K562 (cell line): ENCODE results near the gene IDH2. TPM values are rescaled to one million over a fixed set of nuclear protein-coding genes. Genes with fewer than 3 reads are reported as not detected.
A peak's percentile ranks its signal among the peaks of the same experiment; 100 is the strongest.

Experiments
- CBFA2T2 ChIP-seq: fragments of 450-650 bp; conservative IDR thresholded peaks from 2 replicates; pipeline ENCODE4 v1.6.1; 2017; ENCODE audit warnings: mild to moderate bottlenecking
- CBX1 ChIP-seq: sonication (generic); IDR thresholded peaks from 2 replicates; pipeline ENCODE4 v1.6.1; 2016; ENCODE audit warnings: antibody characterized with exemption, low read depth, mild to moderate bottlenecking
- ERF ChIP-seq: fragments of 450-650 bp; formaldehyde crosslinking; IDR thresholded peaks from 2 replicates; pipeline ENCODE4 v1.4.0; 2020; ENCODE audit warnings: mild to moderate bottlenecking, mixed read lengths
- GTF2E2 ChIP-seq: fragments of 200-800 bp; sonication (Bioruptor generic); IDR thresholded peaks from 2 replicates; pipeline ENCODE4 v1.6.1; 2016; ENCODE audit warnings: missing genetic modification characterization, missing compliant biosample characterization
- HMGXB4 ChIP-seq: sonication (generic); formaldehyde crosslinking; IDR thresholded peaks from 2 replicates; pipeline ENCODE4 v1.8.1; 2023; ENCODE audit warnings: mild to moderate bottlenecking, missing genetic modification reagents
- JUN ChIP-seq, 2 experiments: sonication (generic) in 1 of 2; formaldehyde crosslinking in 1 of 2; IDR thresholded peaks; 2 replicates each; pipeline versions ENCODE4 v1.6.1 to v1.8.0; 2012 to 2022; ENCODE audit warnings: borderline replicate concordance in 2 of 2, mild to moderate bottlenecking in 2 of 2, improper control_type of control experiment in 1 of 2, low read depth in 1 of 2, low read length in 1 of 2, missing genetic modification reagents in 1 of 2
- NFIC ChIP-seq: fragments of 450-650 bp; IDR thresholded peaks from 2 replicates; pipeline ENCODE4 v1.6.1; 2017; ENCODE audit warnings: mild to moderate bottlenecking, inconsistent platforms
- RAD21 ChIP-seq, 2 experiments: fragments of 250-450 bp in 1 of 2; fragments of 450-650 bp in 1 of 2; sonication (Bioruptor Pico) in 1 of 2; formaldehyde crosslinking in 1 of 2; IDR thresholded peaks in 1 of 2; conservative IDR thresholded peaks in 1 of 2; 2 replicates each; pipeline versions ENCODE4 v1.4.0 to v1.8.0; 2020 to 2022; ENCODE audit warnings: mild to moderate bottlenecking in 2 of 2, moderate library complexity in 1 of 2
- RAD51 ChIP-seq: fragments of 450-650 bp; IDR thresholded peaks from 2 replicates; pipeline ENCODE4 v1.7.1; 2016; ENCODE audit warnings: low read depth, mild to moderate bottlenecking, borderline replicate concordance
- TFAP4 ChIP-seq: sonication (generic); formaldehyde crosslinking; IDR thresholded peaks from 2 replicates; pipeline ENCODE4 v1.8.0; 2022; ENCODE audit warnings: missing genetic modification reagents, mild to moderate bottlenecking, moderate library complexity, borderline replicate concordance
- TOE1 ChIP-seq, 2 experiments: fragments of 450-650 bp in 1 of 2; sonication (generic) in 1 of 2; formaldehyde crosslinking in 1 of 2; IDR thresholded peaks; 2 replicates each; pipeline versions ENCODE4 v1.7.1 to v1.8.0; 2016 to 2022; ENCODE audit warnings: borderline replicate concordance in 2 of 2, mild to moderate bottlenecking in 2 of 2, antibody characterized with exemption in 1 of 2, inconsistent platforms in 1 of 2, low read depth in 1 of 2, missing genetic modification reagents in 1 of 2, moderate library complexity in 1 of 2
- TSC22D4 ChIP-seq: fragments of 450-650 bp; IDR thresholded peaks from 2 replicates; pipeline ENCODE4 v1.6.1; 2016; ENCODE audit warnings: missing genetic modification characterization, missing biosample characterization, control low read depth
- USF2 ChIP-seq: sonication (generic); formaldehyde crosslinking; IDR thresholded peaks from 2 replicates; pipeline ENCODE4 v1.5.0; 2020; ENCODE audit warnings: missing genetic modification reagents
- ZBTB11 ChIP-seq, 3 experiments: fragments of 200-800 bp in 1 of 3; fragments of 250-450 bp in 1 of 3; fragments of 450-650 bp in 1 of 3; sonication (Bioruptor Pico) in 1 of 3; sonication (Bioruptor generic) in 1 of 3; formaldehyde crosslinking in 1 of 3; IDR thresholded peaks; 2 replicates each; pipeline versions ENCODE4 v1.6.1 to v1.8.0; 2016 to 2022; ENCODE audit warnings: mild to moderate bottlenecking in 2 of 3, missing genetic modification characterization in 2 of 3, missing compliant biosample characterization in 1 of 3, moderate library complexity in 1 of 3
- ZKSCAN3 ChIP-seq: fragments of 250-450 bp; sonication (Bioruptor Pico); IDR thresholded peaks from 2 replicates; pipeline ENCODE4 v1.4.0; 2020
- ZNF12 ChIP-seq: sonication (generic); formaldehyde crosslinking; IDR thresholded peaks from 2 replicates; pipeline ENCODE4 v1.4.0; 2020; ENCODE audit warnings: mild to moderate bottlenecking, missing genetic modification reagents
- ZNF384 ChIP-seq: IDR thresholded peaks from 2 replicates; pipeline ENCODE4 v1.6.1; 2012; ENCODE audit warnings: low read depth, low read length, improper control_type of control experiment
- polyA plus RNA-seq, 8 experiments: library from polyadenylated mRNA; depleted of rRNA in 4 of 8; stranded (reverse) in 5 of 8; unstranded in 3 of 8; fragments of >200 nt; fragmentation: Nextera tagmentation in 2 of 8; fragmentation: Illumina TruSeq in 1 of 8; extraction: Ambion mirVana in 2 of 8; extraction: Trizol in 1 of 8; gene quantifications; 2 replicates each; pipeline versions ENCODE4 v1.2.1 to v1.2.3, GENCODE V29; 2011 to 2014; ENCODE audit warnings: inconsistent platforms in 1 of 8, missing spikeins in 1 of 8
- total RNA-seq, 7 experiments: library from RNA; depleted of rRNA in 6 of 7; stranded (reverse); fragments of >200 nt in 6 of 7; fragmentation: Illumina TruSeq in 2 of 7; extraction: Trizol in 2 of 7; gene quantifications; 2 replicates each; pipeline versions ENCODE4 v1.2.1 to v1.2.3, GENCODE V29; 2011 to 2021; ENCODE audit warnings: low replicate concordance in 1 of 7

Gene IDH2
- total and polyA plus RNA-seq, 9 of the 15 experiments (the other 6 are each of a cell fraction or from before 2014, with no cell fraction given) = 0.70 to 99.9 (median 59.2) TPM

GRCh38 chr15:90087454-90088154, 14.7 kb downstream of the IDH2 start (continued):
- peak; percentile 47 for TF ChIP-seq CBFA2T2
- no peak for TF ChIP-seq GTF2E2 (tag)
- no peak for TF ChIP-seq TSC22D4 (tag)
- no peak for TF ChIP-seq CBX1
- no peak for TF ChIP-seq ERF (CRISPR knock-in tag)
- TF ChIP-seq ZNF12 (CRISPR knock-in tag) = no peak
- TF ChIP-seq ZNF384 = peak; percentile 55
- TF ChIP-seq RAD21 (CRISPR knock-in tag; conservative IDR thresholded peaks at IDR 0.05 in 1 of 2, IDR thresholded peaks at IDR 0.05 in 1 of 2) = peak in 1 of 2 experiments; percentile 18; a peak in 1 of 4 replicates
- TF ChIP-seq USF2 (CRISPR knock-in tag) = peak; percentile 89
- peak; percentile 81 for TF ChIP-seq NFIC
- TF ChIP-seq TFAP4 (CRISPR knock-in tag) = no peak
- TF ChIP-seq JUN (IDR thresholded peaks at IDR 0.05; ENCODE audit: borderline replicate concordance, low read depth, low read length) = no peak
- no peak for TF ChIP-seq JUN (CRISPR knock-in tag; IDR thresholded peaks at IDR 0.05; ENCODE audit: borderline replicate concordance)
- TF ChIP-seq TOE1 (IDR thresholded peaks at IDR 0.05; ENCODE audit: borderline replicate concordance) = peak; percentile 92
- no peak for TF ChIP-seq TOE1 (CRISPR knock-in tag; IDR thresholded peaks at IDR 0.05; ENCODE audit: borderline replicate concordance, low read depth)
- 0 out of 6 replicates have a peak, but pooled peaks of 1 of the 3 experiments have one; percentile 1 for TF ChIP-seq ZBTB11 (CRISPR knock-in tag; IDR thresholded peaks at IDR 0.05)
- TF ChIP-seq HMGXB4 = 0 out of 2 replicates have a peak, but pooled peaks have one; percentile 50
- peak; percentile 89 for TF ChIP-seq RAD51
- no peak for TF ChIP-seq ZKSCAN3 (CRISPR knock-in tag)
